HG03045 (cell line): ENCODE data around the gene E2F3.

Experiments used
- ATAC-seq: cut with Tn5 transposase; IDR thresholded peaks from one replicate; pipeline ENCODE4 v1.9.1; 2021; ENCODE audit warnings: mild to moderate bottlenecking, moderate library complexity; ENCODE audit not compliant: unreplicated experiment

E2F3 gene

DNA sequence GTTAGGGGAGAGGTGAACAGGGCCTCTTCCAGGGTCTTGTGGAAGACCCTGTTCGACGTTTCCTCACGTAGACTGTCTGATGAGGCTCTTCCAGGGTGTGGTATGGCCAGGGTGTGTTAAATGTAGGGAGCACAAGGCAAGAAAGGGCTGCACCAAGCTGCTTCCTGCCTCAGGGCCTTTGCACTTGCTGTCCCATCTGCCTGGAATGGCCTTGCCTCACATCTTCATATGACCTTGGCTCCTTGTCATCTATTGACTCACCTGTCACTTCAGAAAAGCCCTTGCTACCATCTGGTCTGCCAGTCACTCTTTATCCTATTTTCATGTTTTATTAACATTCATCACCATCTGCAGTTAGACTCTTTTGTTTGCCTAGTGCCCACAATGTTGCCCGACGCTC, 31.0 kb downstream of the E2F3 start:
- ATAC-seq, result no peak

DNA sequence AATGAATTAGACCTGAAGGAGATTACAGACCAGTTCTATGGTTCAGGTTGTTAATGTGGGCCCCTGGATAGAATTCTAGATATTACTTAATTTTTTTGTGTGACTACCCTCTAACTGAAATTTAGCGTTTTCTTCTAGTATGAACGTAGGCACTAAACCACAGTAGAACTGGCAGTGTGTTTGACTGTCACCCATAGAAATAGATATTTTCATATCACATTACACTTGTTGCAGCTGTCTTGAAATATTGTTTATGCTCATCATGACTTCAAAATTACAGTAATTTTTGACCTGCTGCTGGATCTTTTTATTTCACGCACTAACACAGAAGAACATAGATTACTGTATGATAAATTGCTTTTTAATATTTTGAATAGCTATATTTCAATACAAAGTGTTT, 31.6 kb downstream of the E2F3 start:
- ATAC-seq, result no peak

- no peak for ATAC-seq
Measured at GRCh38 chr6:20433929-20434328, 32.2 kb downstream of the E2F3 start.

GRCh38 chr6:20434766-20435165, 33.1 kb downstream of the E2F3 start:
- no peak for ATAC-seq

DNA sequence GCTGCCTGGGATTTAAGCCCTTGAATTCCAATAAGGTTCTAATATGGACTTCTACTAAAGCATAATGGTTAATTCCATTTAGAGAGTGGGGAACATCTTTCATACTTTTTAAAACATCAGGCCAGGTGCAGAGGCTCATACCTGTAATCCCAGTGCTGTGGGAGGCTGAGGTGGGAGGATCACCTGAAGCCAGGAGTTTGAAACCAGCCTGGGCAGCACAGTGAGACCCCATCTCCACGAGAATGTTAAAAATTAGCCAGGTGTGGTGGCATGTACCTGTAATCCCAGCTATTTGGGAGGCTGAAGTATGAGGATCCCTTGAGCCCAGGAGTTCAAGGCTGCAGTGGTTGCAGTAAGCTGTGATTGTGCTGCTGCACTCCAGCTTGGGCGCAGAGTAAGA, 35.0 kb downstream of the E2F3 start:
- ATAC-seq, result no peak

DNA sequence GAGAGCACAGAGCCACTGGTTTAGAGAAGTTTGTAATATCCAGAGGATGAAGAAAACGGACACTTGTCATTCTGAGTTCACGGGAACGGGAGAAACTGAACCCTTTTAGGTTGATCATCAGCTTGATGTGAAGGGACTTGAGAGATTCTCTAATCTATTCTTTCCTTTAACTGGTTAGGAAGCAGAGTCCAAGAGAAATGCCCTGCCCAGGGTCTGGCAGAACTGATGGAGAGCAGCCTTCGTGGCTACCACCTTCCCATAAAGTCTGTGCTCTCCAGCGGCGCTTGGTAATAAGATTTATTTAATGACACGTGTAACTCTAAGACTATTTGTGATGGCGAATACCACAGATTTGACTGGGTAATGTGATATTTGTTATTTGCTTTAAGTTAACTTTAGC, 36.0 kb downstream of the E2F3 start:
- no peak for ATAC-seq

- no peak for ATAC-seq
Measured at GRCh38 chr6:20438462-20439070, 36.9 kb downstream of the E2F3 start.

- no peak for ATAC-seq
Measured at GRCh38 chr6:20439558-20439957, 37.9 kb downstream of the E2F3 start.

DNA sequence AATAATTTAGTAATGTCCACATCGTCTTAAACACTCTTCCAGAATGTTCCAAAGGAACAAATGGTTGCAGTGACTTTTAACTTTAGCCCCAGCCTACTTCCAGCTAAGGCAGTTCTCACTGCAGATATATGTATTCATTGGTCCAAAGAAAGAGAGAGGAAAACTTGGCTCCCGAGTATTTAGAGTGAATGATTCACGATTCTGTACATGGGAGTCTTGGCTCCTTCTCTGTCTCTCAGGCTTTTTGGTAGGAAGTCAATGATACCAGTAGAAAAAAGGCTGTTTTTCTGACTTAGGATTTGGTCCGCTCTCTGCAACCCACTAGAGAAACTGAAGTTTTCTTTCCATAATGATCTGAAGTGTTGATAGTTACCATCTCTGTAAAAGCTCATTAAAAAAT, 38.6 kb downstream of the E2F3 start:
- no peak for ATAC-seq

DNA sequence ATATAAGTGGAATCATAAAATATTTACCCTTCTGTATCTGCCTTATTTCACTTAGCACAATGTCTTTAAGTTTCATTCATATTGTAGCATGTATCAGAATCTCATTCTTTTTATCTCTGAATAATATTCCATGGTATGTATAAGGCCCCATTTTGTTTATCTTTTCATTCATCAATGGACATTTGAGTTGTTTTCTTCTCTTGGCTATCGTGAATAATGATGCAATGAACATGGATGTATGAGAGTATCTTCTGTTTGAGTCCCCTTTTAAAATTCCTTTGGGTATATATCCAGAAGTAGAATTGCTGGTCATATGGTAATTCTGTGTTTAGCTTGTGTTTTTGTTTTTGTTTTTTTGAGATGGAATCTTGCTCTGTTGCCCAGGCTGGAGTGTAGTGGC, 39.6 kb downstream of the E2F3 start:
- no peak for ATAC-seq

DNA sequence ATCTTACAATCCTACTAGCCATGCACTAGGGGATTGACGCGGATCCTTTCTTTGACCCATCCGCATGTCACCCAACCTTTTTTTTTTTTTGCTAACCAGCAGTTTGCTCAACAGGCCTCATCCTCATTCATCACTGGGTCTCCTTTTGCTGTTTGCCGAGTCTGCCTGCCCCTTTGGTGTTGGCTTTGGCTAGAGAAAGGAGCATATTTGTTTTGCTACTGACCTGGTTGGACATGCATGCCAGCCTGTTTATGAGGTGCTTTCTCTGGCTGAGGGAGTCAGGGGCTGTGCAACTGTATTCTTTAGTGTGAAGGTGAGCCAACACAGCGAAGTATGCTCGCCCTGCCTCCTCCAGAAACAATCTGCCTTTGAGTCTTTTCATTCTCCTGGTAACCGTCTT, 40.2 kb downstream of the E2F3 start:
- ATAC-seq, result no peak

DNA sequence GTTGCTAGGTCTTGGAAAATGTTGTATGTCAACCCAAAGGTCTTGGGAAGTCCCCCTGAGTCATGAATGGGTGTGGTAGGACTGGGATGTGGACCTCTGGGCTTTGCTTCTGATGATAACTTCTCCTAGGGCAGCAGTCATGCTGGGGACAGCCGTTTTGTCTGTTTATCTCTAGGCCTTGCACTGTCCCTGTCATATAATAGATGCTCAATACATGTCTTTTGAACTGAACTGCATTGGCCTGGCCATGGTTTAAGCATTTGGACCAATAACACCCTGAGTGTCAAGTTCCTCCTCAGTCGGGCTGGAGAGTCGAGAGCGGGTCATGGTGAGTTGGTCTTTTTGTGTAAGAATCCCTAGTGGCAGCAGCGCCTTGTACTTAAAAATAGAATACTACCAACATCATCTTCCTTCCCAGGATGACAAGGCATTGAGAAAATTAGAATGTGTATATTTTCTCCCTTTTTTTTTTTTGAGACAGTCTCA, 43.1 kb downstream of the E2F3 start:
- no peak for ATAC-seq

- no peak for ATAC-seq
Measured at GRCh38 chr6:20447157-20447556, 45.5 kb downstream of the E2F3 start.

DNA sequence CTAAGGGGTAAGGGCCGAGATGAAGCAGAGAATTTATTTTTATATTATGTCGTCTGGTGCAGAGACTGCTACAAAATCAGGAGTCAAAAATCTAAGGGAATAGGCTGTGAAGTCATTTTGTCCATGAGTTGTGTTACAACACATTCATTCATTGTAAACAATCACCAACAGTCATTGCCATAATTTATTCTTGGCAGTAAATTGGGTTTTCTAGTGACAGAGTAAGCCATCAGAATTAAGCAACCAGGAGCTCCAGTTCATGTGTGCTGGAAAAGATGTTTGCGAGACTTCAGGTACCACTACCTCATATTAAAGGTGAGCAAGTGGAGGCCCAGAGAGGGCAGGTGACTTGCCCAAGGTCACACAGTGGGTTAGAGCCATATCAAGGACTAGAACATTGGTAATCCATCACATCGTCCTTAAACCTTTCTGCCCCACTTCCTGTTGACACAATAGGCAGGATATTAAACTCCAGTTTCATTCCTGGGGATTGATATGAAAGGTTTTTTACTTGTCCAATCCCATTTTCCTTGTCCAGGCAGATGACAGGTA, 46.0 kb downstream of the E2F3 start:
- no peak for ATAC-seq

DNA sequence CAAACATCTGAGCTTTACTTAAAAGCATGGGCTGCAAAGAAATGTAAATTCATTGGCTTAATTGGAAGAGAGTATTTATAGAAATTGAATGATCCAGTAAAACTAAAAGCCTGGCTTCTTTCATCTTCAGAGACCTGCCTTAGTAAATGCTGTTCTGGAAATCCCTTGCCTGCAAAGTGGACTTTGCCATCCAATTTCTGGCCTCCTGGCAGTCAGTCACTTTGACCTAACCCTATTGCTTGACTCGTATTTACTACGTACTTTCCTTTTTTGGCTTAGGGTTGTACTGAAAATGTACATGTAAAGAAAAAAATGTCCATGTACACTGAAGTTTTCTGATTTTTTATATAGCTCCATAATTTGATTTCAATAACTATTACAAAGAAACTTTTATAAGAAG, 47.1 kb downstream of the E2F3 start:
- ATAC-seq, result no peak

DNA sequence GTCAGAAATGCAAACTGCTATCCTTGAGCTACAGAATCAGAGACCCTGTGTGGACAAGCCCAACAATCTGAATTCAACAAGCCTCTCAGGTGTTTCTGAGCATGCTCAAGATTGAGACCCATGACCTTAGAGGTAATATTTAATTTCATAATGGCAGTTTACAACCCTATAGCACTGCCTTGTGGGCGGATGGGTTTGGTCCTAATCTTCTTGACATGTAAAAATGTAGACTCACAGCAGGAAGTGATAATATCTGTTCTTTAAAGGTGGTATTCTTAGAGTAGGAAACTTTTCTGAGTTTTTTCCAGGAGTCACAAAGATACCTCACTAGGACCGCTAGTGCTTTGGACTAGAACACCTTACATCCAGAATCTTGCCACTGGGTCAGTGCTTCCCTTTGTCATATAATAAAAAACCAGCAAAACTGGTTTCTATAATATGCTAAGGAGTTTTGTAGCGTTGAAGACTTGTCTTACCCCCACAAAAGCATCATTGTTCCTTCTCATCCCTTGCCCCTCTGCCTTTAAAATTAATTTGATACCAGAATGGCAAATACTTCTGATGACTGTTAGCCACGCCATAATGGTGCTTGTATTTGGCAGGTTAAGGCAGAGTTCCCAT, 52.6 kb downstream of the E2F3 start:
- ATAC-seq, result no peak

GRCh38 chr6:20455251-20455940, 53.7 kb downstream of the E2F3 start:
- ATAC-seq, result no peak

GRCh38 chr6:20458027-20458894, 56.6 kb downstream of the E2F3 start:
- ATAC-seq, result no peak

- no peak for ATAC-seq
Measured at GRCh38 chr6:20459682-20460081, 58.0 kb downstream of the E2F3 start.

DNA sequence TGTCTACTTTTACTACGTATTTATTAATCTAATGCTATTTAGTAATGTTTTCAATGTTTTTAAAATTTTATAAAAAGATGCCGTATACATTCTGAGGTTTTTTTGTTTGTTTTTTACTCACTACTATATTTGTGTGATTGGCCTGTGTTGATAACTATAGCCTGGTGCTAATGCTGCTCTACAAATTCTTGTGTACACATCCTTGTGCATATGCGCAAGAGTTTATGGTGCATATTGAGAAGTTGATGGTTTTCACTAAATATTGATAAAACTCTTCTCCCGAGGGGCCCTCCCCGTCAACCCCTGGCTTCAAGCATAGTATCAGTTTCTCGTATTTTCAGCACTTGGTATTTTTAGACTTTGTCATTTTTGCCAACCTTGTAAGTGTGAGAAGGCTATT, 59.9 kb downstream of the E2F3 start:
- no peak for ATAC-seq

DNA sequence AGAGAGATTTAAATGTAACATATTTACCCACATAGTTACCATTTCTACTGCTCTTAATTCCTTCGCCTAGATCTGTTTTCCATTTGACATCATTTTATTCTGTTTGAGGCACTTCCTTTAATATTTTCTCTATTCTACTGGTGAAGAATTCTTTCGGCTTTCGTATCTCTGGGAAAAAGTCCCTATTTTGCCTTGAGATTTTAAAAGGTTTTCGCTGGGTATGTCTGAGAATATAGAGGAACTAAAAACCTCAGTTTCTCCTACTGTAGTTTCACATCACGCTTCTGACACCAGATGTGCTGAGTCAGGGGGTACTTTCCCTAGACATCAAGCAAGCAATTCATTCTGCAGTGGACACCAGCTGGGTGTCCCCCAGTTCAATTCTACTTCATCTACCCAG, 61.7 kb downstream of the E2F3 start:
- peak; percentile 51 for ATAC-seq
